Hematopoietic multipotent progenitor cell treated with erythropoietin and hydrocortisone succinate and interleukin-3 and kit ligand, for 17 days (in vitro differentiated cells): ENCODE measurements around the gene CNKSR3.

Source experiments
- DNase-seq: peaks from one replicate; pipeline ENCODE4 v3.0.0-alpha.2; 2015; ENCODE audit warnings: low spot score

CNKSR3 gene

GRCh38 chr6:154502553-154502952 lies 7.9 kb downstream of the CNKSR3 start:
- DNase-seq, result no peak

GRCh38 chr6:154501578-154501868 lies 9.0 kb downstream of the CNKSR3 start:
- no peak for DNase-seq

- no peak for DNase-seq
These were observed 9.5 kb downstream of the CNKSR3 start for GRCh38 chr6:154500769-154501577.

GRCh38 chr6:154499855-154500589 lies 10.5 kb downstream of the CNKSR3 start:
- no peak for DNase-seq

GRCh38 chr6:154498340-154498934 lies 12.0 kb downstream of the CNKSR3 start:
- no peak for DNase-seq

GRCh38 chr6:154496793-154497517 lies 13.5 kb downstream of the CNKSR3 start:
- DNase-seq, result no peak

- DNase-seq, result no peak
These were observed 14.3 kb downstream of the CNKSR3 start for GRCh38 chr6:154496186-154496585.

- DNase-seq, result no peak
These were observed 15.7 kb downstream of the CNKSR3 start for GRCh38 chr6:154494592-154495311.

- DNase-seq, result no peak
These were observed 18.7 kb downstream of the CNKSR3 start for GRCh38 chr6:154491567-154492470.

GRCh38 chr6:154489822-154490221 lies 20.7 kb downstream of the CNKSR3 start:
- DNase-seq, result no peak

GRCh38 chr6:154488802-154489437 lies 21.6 kb downstream of the CNKSR3 start:
- no peak for DNase-seq

GRCh38 chr6:154488248-154488593 lies 22.3 kb downstream of the CNKSR3 start:
- DNase-seq, result no peak

- no peak for DNase-seq
These were observed 22.9 kb downstream of the CNKSR3 start for GRCh38 chr6:154487367-154488247.

GRCh38 chr6:154485815-154486214 lies 24.7 kb downstream of the CNKSR3 start:
- DNase-seq, result peak; percentile 38

GRCh38 chr6:154484942-154485341 lies 25.5 kb downstream of the CNKSR3 start:
- no peak for DNase-seq

GRCh38 chr6:154482858-154483257 lies 27.6 kb downstream of the CNKSR3 start:
- no peak for DNase-seq

GRCh38 chr6:154481521-154482013 lies 28.9 kb downstream of the CNKSR3 start:
- no peak for DNase-seq

- DNase-seq, result no peak
These were observed 30.5 kb downstream of the CNKSR3 start for GRCh38 chr6:154479771-154480639.
